ENCODE measurements around the gene LIN52. TPM values are rescaled to one million over a fixed set of nuclear protein-coding genes. Genes with fewer than 3 reads are reported as not detected.

Gene LIN52, protein sequence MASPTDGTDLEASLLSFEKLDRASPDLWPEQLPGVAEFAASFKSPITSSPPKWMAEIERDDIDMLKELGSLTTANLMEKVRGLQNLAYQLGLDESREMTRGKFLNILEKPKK
- 7.6 TPM for polyA plus RNA-seq (2013, experiment 1 of 2)
- polyA plus RNA-seq (2013, experiment 2 of 2): 7.4 TPM

DNA sequence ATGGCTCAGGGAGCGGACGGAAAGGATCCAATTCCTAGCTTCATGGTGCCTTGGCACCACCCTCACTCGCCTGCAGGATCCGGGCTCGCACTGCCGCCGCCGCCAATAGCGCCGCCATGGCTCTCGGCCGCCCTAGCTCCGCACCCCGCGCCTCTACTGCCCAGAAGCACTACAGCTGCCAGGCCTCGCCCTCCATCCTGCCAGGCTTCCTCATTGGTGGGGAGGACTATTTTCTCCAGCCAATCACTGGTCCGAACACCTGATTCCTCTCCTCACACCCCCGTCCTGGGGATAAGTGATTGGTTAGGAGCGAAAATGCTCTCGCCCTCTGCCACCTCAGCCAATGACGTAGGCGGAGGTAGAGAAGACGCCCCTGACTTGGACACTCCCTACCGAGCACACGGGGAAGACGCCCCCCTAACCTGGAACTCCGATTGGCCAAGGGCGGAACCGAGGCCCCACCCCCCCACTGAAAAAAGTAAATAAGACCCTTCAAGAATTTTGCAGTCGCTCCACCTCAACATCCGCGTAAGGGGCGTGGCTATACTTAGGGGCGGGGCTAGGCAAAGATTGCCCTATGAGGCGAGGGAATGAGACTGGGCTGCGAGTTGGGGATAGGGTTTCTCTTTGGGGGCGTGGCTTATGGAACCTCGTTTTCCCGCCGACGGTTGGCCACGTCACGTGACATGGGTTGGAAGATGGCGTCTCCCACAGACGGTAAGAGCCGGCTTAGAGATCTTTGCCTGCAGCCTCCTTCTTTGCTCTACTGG lies at the start of gene LIN52, which contains the start of gene ALDH6A1:
Gene LIN52 (plus strand): TSS at position 680 of the 770 bp plus-strand sequence. CDS start 19 bp downstream, at position 699.
Gene ALDH6A1 (minus strand): TSS at position 177 of the 770 bp plus-strand sequence. CDS start 59 bp downstream, at position 118.
- WGBS (ENCODE audit: extremely low coverage, insufficient coverage, low lambda C conversion rate): no CpG with 5 or more reads among the region's 46 CpGs
- Histone ChIP-seq H4K8ac (ENCODE audit: low read depth, low read length) (no peak within 1 kb of the TSS), H3K9ac (ENCODE audit: low read length) (peak within 1 kb of the TSS; percentile 82), H3K79me1 (ENCODE audit: low read length) (no peaks in the 10 kb centered on the region), H3K23ac (ENCODE audit: low read length) (no peak within 1 kb of the TSS), H2BK5ac (ENCODE audit: low read length) (no peak within 1 kb of the TSS), H3K36me3 (ENCODE audit: control insufficient read depth, insufficient read depth, low read length) (no peaks in the 10 kb centered on the region), H2AK5ac (ENCODE audit: low read length) (no peak within 1 kb of the TSS), H2BK120ac (ENCODE audit: low read depth, low read length) (no peak within 1 kb of the TSS), H3K27me3 (ENCODE audit: insufficient read depth, low read length, poor library complexity) (no peaks in the 10 kb centered on the region), H3K4ac (ENCODE audit: low read depth, low read length) (no peak within 1 kb of the TSS), H4K5ac (ENCODE audit: low read length) (no peak within 1 kb of the TSS), H3K56ac (ENCODE audit: low read length) (peak within 1 kb of the TSS; percentile 94), H3K79me2 (ENCODE audit: control insufficient read depth, insufficient read depth, low read length) (peaks cover 3% of the 10 kb centered on the region), H3K4me3 (ENCODE audit: low read length) (peak within 1 kb of the TSS; percentile 82), H2BK15ac (replicated peaks; ENCODE audit: low read depth) (no peak within 1 kb of the TSS), H3K4me2 (ENCODE audit: low read length) (peak within 1 kb of the TSS; percentile 92), H3K27ac (ENCODE audit: low read depth, low read length) (peak within 1 kb of the TSS; percentile 1), H3K4me1 (ENCODE audit: control insufficient read depth, low read depth, low read length) (peaks cover 5% of the 10 kb centered on the region), H3K18ac (ENCODE audit: low read length) (peak within 1 kb of the TSS; percentile 34)
- peak; percentile 100 for DNase-seq

DNA sequence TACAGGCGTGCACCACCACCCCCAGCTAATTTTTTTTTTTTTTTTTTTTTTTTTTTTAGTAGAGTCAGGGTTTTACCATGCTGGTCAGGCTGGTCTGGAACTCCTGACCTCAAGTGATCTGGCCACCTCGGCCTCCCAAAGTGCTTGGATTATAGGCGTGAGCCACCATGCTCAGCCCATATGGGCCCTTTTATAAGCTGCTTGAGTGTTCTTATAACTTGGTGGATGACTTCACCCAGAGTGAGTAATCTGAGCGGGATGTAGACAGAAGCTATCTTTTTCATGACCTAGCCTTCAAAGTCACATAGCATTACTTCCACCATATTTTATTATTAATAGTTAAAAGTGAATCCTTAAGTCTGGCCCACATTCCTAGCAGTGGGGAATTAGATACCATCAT lies 49.2 kb upstream of the LIN52 start:
- Histone ChIP-seq H3K27me3 (ENCODE audit: insufficient read depth, low read length, poor library complexity) (no peaks in the 10 kb centered on the region), H3K27ac (ENCODE audit: low read depth, low read length) (no peak overlapping the region), H4K5ac (ENCODE audit: low read length) (no peak overlapping the region), H3K4me2 (ENCODE audit: low read length) (no peak overlapping the region), H3K4me3 (ENCODE audit: low read length) (no peak overlapping the region), H3K79me2 (ENCODE audit: control insufficient read depth, insufficient read depth, low read length) (no peaks in the 10 kb centered on the region), H3K4me1 (ENCODE audit: control insufficient read depth, low read depth, low read length) (no peaks in the 10 kb centered on the region), H3K4ac (ENCODE audit: low read depth, low read length) (no peak overlapping the region), H3K36me3 (ENCODE audit: control insufficient read depth, insufficient read depth, low read length) (no peaks in the 10 kb centered on the region), H3K56ac (ENCODE audit: low read length) (no peak overlapping the region), H2BK120ac (ENCODE audit: low read depth, low read length) (no peak overlapping the region), H3K79me1 (ENCODE audit: low read length) (no peaks in the 10 kb centered on the region), H2BK5ac (ENCODE audit: low read length) (no peak overlapping the region), H3K18ac (ENCODE audit: low read length) (no peak overlapping the region), H2AK5ac (ENCODE audit: low read length) (no peak overlapping the region), H4K8ac (ENCODE audit: low read depth, low read length) (no peak overlapping the region), H3K23ac (ENCODE audit: low read length) (no peak overlapping the region), H3K9ac (ENCODE audit: low read length) (no peak overlapping the region), H2BK15ac (replicated peaks; ENCODE audit: low read depth) (no peak overlapping the region)
- WGBS (ENCODE audit: extremely low coverage, insufficient coverage, low lambda C conversion rate): no CpG with 5 or more reads among the region's 4 CpGs
- no peak for DNase-seq

DNA sequence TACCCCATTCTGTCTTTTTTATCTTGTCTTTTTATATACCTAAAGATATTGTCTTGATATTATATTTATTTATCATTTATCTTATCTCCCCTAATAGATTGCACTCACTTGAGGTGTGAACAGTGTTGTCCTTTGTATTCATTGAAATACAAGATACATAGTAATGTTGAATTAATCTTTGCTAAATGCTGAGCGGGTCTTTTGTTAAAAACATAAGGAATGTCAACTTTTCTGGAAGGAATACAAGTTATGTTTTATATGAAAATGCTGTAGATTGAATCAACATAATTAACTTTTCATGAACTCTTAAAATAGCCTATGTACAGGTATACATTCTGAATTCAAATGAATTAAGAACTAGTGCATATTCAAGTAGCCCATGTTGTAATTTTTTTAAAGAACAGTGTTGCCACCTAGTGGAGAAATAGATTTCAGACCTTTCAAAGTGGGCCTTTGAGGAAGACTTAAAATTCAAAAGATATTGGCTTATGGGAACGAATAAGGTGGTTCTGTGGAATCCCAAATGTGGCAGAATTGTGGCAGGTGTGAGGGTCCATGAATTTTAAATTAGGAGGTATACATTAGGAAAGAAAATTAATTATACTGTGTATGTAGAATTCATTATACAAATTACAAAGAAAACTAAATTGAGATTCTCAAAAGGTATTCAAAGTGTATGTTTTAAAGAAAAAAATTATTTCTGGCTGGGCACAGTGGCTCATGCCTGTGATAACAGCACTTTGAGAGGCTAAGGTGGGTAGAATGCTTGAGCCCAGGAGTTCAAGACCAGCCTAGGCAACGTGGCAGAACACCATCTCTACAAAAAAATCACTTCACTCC lies 46.5 kb upstream of the LIN52 start:
- Histone ChIP-seq H2BK5ac (ENCODE audit: low read length) (no peak overlapping the region), H2BK120ac (ENCODE audit: low read depth, low read length) (no peak overlapping the region), H3K4me3 (ENCODE audit: low read length) (no peak overlapping the region), H2AK5ac (ENCODE audit: low read length) (no peak overlapping the region), H3K4ac (ENCODE audit: low read depth, low read length) (no peak overlapping the region), H3K9ac (ENCODE audit: low read length) (no peak overlapping the region), H3K79me2 (ENCODE audit: control insufficient read depth, insufficient read depth, low read length) (no peaks in the 10 kb centered on the region), H3K4me2 (ENCODE audit: low read length) (no peak overlapping the region), H3K4me1 (ENCODE audit: control insufficient read depth, low read depth, low read length) (no peaks in the 10 kb centered on the region), H3K23ac (ENCODE audit: low read length) (no peak overlapping the region), H3K79me1 (ENCODE audit: low read length) (no peaks in the 10 kb centered on the region), H3K27ac (ENCODE audit: low read depth, low read length) (no peak overlapping the region), H3K36me3 (ENCODE audit: control insufficient read depth, insufficient read depth, low read length) (no peaks in the 10 kb centered on the region), H4K8ac (ENCODE audit: low read depth, low read length) (no peak overlapping the region), H3K56ac (ENCODE audit: low read length) (no peak overlapping the region), H3K18ac (ENCODE audit: low read length) (no peak overlapping the region), H2BK15ac (replicated peaks; ENCODE audit: low read depth) (no peak overlapping the region), H3K27me3 (ENCODE audit: insufficient read depth, low read length, poor library complexity) (no peaks in the 10 kb centered on the region), H4K5ac (ENCODE audit: low read length) (no peak overlapping the region)
- DNase-seq: peak; percentile 60
- no CpG with 5 or more reads among the region's 3 CpGs for WGBS (ENCODE audit: extremely low coverage, insufficient coverage, low lambda C conversion rate)

DNA sequence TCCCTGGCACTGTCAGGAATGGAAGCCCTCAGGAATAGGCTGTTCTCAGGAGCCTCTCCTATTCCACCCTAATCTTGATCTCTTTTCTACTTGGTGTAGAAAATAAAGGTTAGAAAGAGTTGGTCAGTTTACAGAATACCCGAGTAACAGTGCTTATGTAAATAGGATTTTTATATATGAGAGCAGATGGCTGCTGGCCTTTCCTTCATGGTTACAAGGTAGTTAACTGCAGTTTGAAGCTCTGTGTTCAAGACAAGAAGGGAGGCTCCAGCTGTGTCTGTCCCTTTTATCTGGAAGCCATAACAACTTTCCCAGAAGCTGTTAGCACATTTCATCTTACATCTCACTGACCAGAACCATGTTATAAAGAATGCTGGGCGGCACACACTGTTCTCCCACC lies 42.5 kb upstream of the LIN52 start:
- H2BK15ac ChIP-seq (replicated peaks; ENCODE audit: low read depth): no peak overlapping the region
- no peaks in the 10 kb centered on the region for H3K79me2 ChIP-seq (ENCODE audit: control insufficient read depth, insufficient read depth, low read length)
- H2AK5ac ChIP-seq (ENCODE audit: low read length): no peak overlapping the region
- no peak overlapping the region for H4K8ac ChIP-seq (ENCODE audit: low read depth, low read length)
- H3K23ac ChIP-seq (ENCODE audit: low read length): no peak overlapping the region
- no CpG with 5 or more reads among the region's 2 CpGs for WGBS (ENCODE audit: extremely low coverage, insufficient coverage, low lambda C conversion rate)
- no peak overlapping the region for H3K9ac ChIP-seq (ENCODE audit: low read length)
- no peaks in the 10 kb centered on the region for H3K4me1 ChIP-seq (ENCODE audit: control insufficient read depth, low read depth, low read length)
- no peak overlapping the region for H4K5ac ChIP-seq (ENCODE audit: low read length)
- DNase-seq: no peak
- H3K56ac ChIP-seq (ENCODE audit: low read length): no peak overlapping the region
- no peak overlapping the region for H3K4ac ChIP-seq (ENCODE audit: low read depth, low read length)
- no peaks in the 10 kb centered on the region for H3K36me3 ChIP-seq (ENCODE audit: control insufficient read depth, insufficient read depth, low read length)
- no peak overlapping the region for H2BK5ac ChIP-seq (ENCODE audit: low read length)
- no peaks in the 10 kb centered on the region for H3K79me1 ChIP-seq (ENCODE audit: low read length)
- no peak overlapping the region for H3K4me2 ChIP-seq (ENCODE audit: low read length)
- H3K18ac ChIP-seq (ENCODE audit: low read length): no peak overlapping the region
- H3K4me3 ChIP-seq (ENCODE audit: low read length): no peak overlapping the region
- no peaks in the 10 kb centered on the region for H3K27me3 ChIP-seq (ENCODE audit: insufficient read depth, low read length, poor library complexity)
- H3K27ac ChIP-seq (ENCODE audit: low read depth, low read length): no peak overlapping the region
- H2BK120ac ChIP-seq (ENCODE audit: low read depth, low read length): no peak overlapping the region

DNA sequence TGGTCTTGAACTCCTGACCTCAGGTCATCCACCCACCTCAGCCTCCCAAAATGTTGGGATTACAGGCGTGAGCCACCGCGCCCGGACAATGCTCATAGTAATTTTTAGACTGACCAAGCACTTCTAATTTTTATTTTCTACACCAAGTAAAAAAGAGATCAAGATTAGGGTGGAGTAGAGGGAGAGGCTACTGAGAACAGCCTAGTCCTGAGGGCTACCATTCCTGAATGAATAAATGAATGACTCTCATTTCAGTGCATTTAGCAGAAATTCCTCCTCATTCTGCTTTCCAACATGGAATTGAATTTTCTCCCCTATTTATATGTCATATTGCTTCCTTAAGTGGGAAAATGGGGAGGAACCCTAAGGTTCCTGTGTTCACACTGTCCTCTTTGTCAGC lies 39.2 kb upstream of the LIN52 start:
- H3K4me3 ChIP-seq (ENCODE audit: low read length): no peak overlapping the region
- H3K18ac ChIP-seq (ENCODE audit: low read length): no peak overlapping the region
- H3K36me3 ChIP-seq (ENCODE audit: control insufficient read depth, insufficient read depth, low read length): no peaks in the 10 kb centered on the region
- no peak overlapping the region for H2BK5ac ChIP-seq (ENCODE audit: low read length)
- WGBS (ENCODE audit: extremely low coverage, insufficient coverage, low lambda C conversion rate): no CpG with 5 or more reads among the region's 4 CpGs
- DNase-seq: no peak
- H3K56ac ChIP-seq (ENCODE audit: low read length): no peak overlapping the region
- no peak overlapping the region for H3K4me2 ChIP-seq (ENCODE audit: low read length)
- H2BK15ac ChIP-seq (replicated peaks; ENCODE audit: low read depth): no peak overlapping the region
- no peak overlapping the region for H4K8ac ChIP-seq (ENCODE audit: low read depth, low read length)
- no peak overlapping the region for H3K4ac ChIP-seq (ENCODE audit: low read depth, low read length)
- no peaks in the 10 kb centered on the region for H3K79me2 ChIP-seq (ENCODE audit: control insufficient read depth, insufficient read depth, low read length)
- no peak overlapping the region for H3K27ac ChIP-seq (ENCODE audit: low read depth, low read length)
- H3K9ac ChIP-seq (ENCODE audit: low read length): no peak overlapping the region
- no peak overlapping the region for H3K23ac ChIP-seq (ENCODE audit: low read length)
- no peaks in the 10 kb centered on the region for H3K4me1 ChIP-seq (ENCODE audit: control insufficient read depth, low read depth, low read length)
- H3K27me3 ChIP-seq (ENCODE audit: insufficient read depth, low read length, poor library complexity): no peaks in the 10 kb centered on the region
- no peak overlapping the region for H4K5ac ChIP-seq (ENCODE audit: low read length)
- H3K79me1 ChIP-seq (ENCODE audit: low read length): no peaks in the 10 kb centered on the region
- H2AK5ac ChIP-seq (ENCODE audit: low read length): no peak overlapping the region
- H2BK120ac ChIP-seq (ENCODE audit: low read depth, low read length): no peak overlapping the region
